ENCODE results near the gene OCA2. TPM values are rescaled to one million over a fixed set of nuclear protein-coding genes. Genes with fewer than 3 reads are reported as not detected.

OCA2 gene
- total and polyA plus RNA-seq, 2 donors from 2014 or later, result 0.45 to 2.5 TPM

DNA sequence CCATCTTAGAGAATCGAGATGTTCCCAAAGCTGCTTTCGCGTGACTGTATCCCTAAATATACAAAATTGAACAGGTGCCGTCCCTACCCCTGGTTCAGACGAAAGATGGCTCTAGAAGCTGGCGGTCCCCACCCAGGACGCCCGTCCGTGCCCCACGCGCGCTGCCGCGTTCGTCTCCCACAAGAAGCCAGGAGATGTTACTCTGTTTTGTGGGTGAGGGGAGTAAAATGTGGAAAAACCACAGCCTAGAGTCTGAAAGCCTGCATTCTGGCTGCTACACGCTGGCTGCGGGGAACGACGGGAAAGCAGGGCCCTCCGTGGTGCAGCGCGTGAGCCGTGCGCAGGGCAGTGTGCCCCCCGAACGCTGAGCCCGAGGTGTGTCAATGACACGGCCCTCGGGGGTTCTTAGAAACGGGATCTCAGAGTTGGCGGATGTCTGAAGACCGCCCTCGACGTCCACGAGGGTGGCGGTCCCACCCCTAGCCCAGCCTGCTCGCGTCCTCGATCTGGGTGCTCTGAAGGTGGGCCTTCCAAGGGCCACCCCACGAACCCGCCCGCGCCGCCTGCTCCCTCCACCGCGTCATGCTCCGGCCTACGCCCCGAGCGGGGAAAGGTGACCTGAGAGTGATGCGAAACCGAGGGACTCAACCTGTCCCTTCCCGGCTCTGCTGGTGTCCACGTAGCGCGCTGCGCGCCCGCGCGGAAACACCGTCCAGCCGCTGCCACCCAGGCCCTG is 95.6 kb downstream of the OCA2 start:
- Histone ChIP-seq H3K9me3 (ENCODE audit: control insufficient read depth in 2 of 3, insufficient read depth in 1 of 3, low read length in 3 of 3) (no peaks in the 10 kb centered on the region), H3K27ac (ENCODE audit: low read depth in 2 of 2, low read length in 2 of 2) (no peak overlapping the region), H3K4me1 (ENCODE audit: control insufficient read depth in 2 of 3, insufficient read depth in 2 of 3, low read depth in 1 of 3, low read length in 3 of 3) (no peaks in the 10 kb centered on the region), H3K4me3 (ENCODE audit: low read length in 3 of 3) (no peak overlapping the region), H3K27me3 (ENCODE audit: control insufficient read depth, insufficient read depth, low read length) (no peaks in the 10 kb centered on the region), H3K9ac (ENCODE audit: low read length in 3 of 3) (no peak overlapping the region), H3K36me3 (ENCODE audit: control insufficient read depth in 2 of 3, insufficient read depth in 3 of 3, low read length in 3 of 3) (no peaks in the 10 kb centered on the region)
- intact Hi-C loops (cut with DNase I), result no loop called here
- FAIRE-seq (no peak), DNase-seq (no peak)
- TF ChIP-seq, protein P1, sequence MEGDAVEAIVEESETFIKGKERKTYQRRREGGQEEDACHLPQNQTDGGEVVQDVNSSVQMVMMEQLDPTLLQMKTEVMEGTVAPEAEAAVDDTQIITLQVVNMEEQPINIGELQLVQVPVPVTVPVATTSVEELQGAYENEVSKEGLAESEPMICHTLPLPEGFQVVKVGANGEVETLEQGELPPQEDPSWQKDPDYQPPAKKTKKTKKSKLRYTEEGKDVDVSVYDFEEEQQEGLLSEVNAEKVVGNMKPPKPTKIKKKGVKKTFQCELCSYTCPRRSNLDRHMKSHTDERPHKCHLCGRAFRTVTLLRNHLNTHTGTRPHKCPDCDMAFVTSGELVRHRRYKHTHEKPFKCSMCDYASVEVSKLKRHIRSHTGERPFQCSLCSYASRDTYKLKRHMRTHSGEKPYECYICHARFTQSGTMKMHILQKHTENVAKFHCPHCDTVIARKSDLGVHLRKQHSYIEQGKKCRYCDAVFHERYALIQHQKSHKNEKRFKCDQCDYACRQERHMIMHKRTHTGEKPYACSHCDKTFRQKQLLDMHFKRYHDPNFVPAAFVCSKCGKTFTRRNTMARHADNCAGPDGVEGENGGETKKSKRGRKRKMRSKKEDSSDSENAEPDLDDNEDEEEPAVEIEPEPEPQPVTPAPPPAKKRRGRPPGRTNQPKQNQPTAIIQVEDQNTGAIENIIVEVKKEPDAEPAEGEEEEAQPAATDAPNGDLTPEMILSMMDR (IDR thresholded peaks at IDR 0.05; ENCODE audit: borderline replicate concordance, extremely low read depth, insufficient read depth), result no peak

DNA sequence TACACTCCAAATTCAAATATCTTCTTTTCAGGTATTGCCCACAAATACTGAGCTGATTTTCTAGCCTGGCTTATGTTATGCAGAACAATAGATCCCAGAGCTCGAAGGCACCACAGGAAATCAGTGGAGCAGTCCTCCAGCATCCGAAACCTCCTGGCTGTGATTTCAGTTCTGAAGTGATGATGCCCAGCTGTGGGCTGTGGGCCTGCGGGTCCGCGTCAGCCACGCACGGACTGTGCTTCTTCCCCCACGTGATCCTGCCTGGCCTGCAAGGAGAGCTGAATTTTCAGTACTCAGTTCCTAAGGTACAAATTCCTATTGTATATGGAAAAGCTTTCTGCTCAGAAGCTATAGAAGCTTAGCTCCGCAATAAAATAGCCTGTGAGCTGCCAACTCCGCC is 96.2 kb downstream of the OCA2 start:
- Histone ChIP-seq H3K36me3 (ENCODE audit: control insufficient read depth in 2 of 3, insufficient read depth in 3 of 3, low read length in 3 of 3) (no peaks in the 10 kb centered on the region), H3K9ac (ENCODE audit: low read length in 3 of 3) (no peak overlapping the region), H3K9me3 (ENCODE audit: control insufficient read depth in 2 of 3, insufficient read depth in 1 of 3, low read length in 3 of 3) (no peaks in the 10 kb centered on the region), H3K4me1 (ENCODE audit: control insufficient read depth in 2 of 3, insufficient read depth in 2 of 3, low read depth in 1 of 3, low read length in 3 of 3) (no peaks in the 10 kb centered on the region), H3K27me3 (ENCODE audit: control insufficient read depth, insufficient read depth, low read length) (no peaks in the 10 kb centered on the region), H3K4me3 (ENCODE audit: low read length in 3 of 3) (no peak overlapping the region), H3K27ac (ENCODE audit: low read depth in 2 of 2, low read length in 2 of 2) (no peak overlapping the region)
- DNase-seq, result no peak
- intact Hi-C loops (cut with DNase I), result no loop called here
- FAIRE-seq, result no peak
- TF ChIP-seq, protein P1 (IDR thresholded peaks at IDR 0.05; ENCODE audit: borderline replicate concordance, extremely low read depth, insufficient read depth), result no peak

DNA sequence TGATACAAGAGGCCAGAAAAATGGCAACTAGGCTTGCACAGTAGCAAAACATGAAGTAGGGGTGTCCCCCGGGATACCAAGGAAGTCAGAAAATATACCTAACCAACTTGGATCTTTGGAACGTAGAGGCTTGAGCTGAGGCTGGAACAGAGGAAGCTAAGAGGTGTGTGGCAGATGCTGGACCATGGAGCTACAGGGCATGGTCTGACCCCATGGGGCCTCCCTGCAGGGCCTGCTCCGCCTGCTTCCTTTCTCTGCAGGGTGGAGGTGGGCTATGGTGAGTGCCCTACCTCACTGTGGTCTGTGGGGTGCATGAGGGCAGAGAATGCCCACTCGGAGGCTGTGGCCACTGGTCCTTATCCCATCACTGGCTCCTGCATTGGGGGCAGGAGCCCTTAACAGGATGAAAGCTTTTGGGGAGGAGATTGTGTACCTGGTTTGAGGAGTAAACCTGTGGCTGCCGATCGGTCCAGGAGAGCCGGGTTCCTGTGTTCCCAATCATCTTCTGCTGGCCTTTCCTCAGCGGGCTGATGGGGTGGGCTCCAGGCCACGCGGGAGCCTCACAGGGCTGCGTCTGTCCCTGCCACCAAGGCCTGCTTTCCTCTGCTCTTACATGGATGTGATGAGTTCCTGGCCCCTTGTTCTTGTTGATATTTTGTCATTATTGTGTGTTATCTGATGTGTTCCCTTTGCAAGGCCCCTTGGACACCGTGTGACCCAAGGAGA is 96.8 kb downstream of the OCA2 start:
- Histone ChIP-seq H3K4me3 (ENCODE audit: low read length in 3 of 3) (no peak overlapping the region), H3K9me3 (ENCODE audit: control insufficient read depth in 2 of 3, insufficient read depth in 1 of 3, low read length in 3 of 3) (no peaks in the 10 kb centered on the region), H3K9ac (ENCODE audit: low read length in 3 of 3) (no peak overlapping the region), H3K27ac (ENCODE audit: low read depth in 2 of 2, low read length in 2 of 2) (no peak overlapping the region), H3K27me3 (ENCODE audit: control insufficient read depth, insufficient read depth, low read length) (no peaks in the 10 kb centered on the region), H3K36me3 (ENCODE audit: control insufficient read depth in 2 of 3, insufficient read depth in 3 of 3, low read length in 3 of 3) (no peaks in the 10 kb centered on the region), H3K4me1 (ENCODE audit: control insufficient read depth in 2 of 3, insufficient read depth in 2 of 3, low read depth in 1 of 3, low read length in 3 of 3) (no peaks in the 10 kb centered on the region)
- DNase-seq, result no peak
- intact Hi-C loops (cut with DNase I), result no loop called here
- TF ChIP-seq, protein P1 (IDR thresholded peaks at IDR 0.05; ENCODE audit: borderline replicate concordance, extremely low read depth, insufficient read depth), result no peak
- FAIRE-seq, result no peak
